ENCODE measurements around the gene CYB561.

Gene CYB561

GRCh38 chr17:63448655-63449054 lies 2.5 kb upstream of the CYB561 start:
- FAIRE-seq, result no peak

- no peak for FAIRE-seq
Observed at GRCh38 chr17:63447471-63448009, 1.4 kb upstream of the CYB561 start.

GRCh38 chr17:63446753-63447470 lies 806 bp upstream of the CYB561 start:
- no peak for FAIRE-seq

GRCh38 chr17:63445571-63445953 lies 544 bp downstream of the CYB561 start:
- no peak for FAIRE-seq

- no peak for FAIRE-seq
Observed at GRCh38 chr17:63445065-63445464, 1.0 kb downstream of the CYB561 start.

GRCh38 chr17:63444457-63444856 lies 1.6 kb downstream of the CYB561 start:
- FAIRE-seq, result no peak

- no peak for FAIRE-seq
Observed at GRCh38 chr17:63443053-63443452, 3.1 kb downstream of the CYB561 start.

GRCh38 chr17:63442549-63443035 lies 3.5 kb downstream of the CYB561 start:
- FAIRE-seq, result no peak

GRCh38 chr17:63442074-63442473 lies 4.0 kb downstream of the CYB561 start:
- no peak for FAIRE-seq

- no peak for FAIRE-seq
Observed at GRCh38 chr17:63441654-63442053, 4.5 kb downstream of the CYB561 start.

GRCh38 chr17:63440770-63441335 lies 5.3 kb downstream of the CYB561 start:
- no peak for FAIRE-seq

- FAIRE-seq, result no peak
Observed at GRCh38 chr17:63440127-63440769, 5.9 kb downstream of the CYB561 start.

- no peak for FAIRE-seq
Observed at GRCh38 chr17:63439687-63440086, 6.4 kb downstream of the CYB561 start.

GRCh38 chr17:63438092-63439051 lies 7.7 kb downstream of the CYB561 start:
- no peak for FAIRE-seq

GRCh38 chr17:63437287-63438091 lies 8.6 kb downstream of the CYB561 start:
- no peak for FAIRE-seq

- no peak for FAIRE-seq
Observed at GRCh38 chr17:63436523-63437110, 9.5 kb downstream of the CYB561 start.

- no peak for FAIRE-seq
Observed at GRCh38 chr17:63435681-63436522, 10.2 kb downstream of the CYB561 start.

GRCh38 chr17:63434951-63435571 lies 11.0 kb downstream of the CYB561 start:
- FAIRE-seq, result no peak

- FAIRE-seq, result no peak
Observed at GRCh38 chr17:63433746-63434591, 12.1 kb downstream of the CYB561 start.
